Fibroblast of gingiva (primary cell): ENCODE results near the gene SENP5.

ENCODE experiments used
- DNase-seq: peaks from one replicate; pipeline ENCODE4 v3.0.0-alpha.2; 2011; ENCODE audit warnings: low read depth

The SENP5 gene

DNA sequence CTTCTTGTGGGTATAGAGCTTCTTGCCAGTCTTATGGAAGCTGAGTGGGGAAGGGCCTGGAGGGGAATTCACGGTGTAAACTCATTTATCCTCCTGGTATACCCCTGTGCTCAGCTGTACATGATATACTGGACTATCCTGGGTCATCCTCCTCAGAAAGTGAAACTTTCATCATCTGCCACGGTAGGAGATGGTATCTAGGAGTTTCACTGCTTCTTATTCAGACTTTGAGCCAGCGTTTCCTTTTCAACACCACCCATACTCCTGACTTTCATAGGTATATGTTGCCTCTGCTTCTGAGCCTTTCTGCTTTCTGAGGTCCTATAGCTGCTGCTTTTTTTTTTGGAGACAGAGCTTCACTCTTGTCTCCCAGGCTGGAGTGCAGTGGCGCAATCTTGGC is 15.6 kb downstream of the SENP5 start:
- DNase-seq: no peak

DNA sequence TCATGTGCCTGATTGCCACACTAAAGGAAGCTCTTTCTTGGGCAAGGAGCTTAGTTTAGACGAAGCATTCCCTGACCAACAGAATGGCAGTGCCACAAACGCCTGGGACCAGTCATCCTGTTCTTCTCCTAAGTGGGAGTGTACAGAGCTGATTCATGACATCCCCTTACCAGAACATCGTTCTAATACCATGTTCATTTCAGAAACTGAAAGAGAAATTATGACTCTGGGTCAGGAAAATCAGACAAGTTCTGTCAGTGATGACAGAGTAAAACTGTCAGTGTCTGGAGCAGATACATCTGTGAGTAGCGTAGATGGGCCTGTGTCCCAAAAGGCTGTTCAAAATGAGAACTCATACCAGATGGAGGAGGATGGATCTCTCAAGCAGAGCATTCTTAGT is 18.4 kb downstream of the SENP5 start:
- DNase-seq: no peak

- peak; percentile 34 for DNase-seq
Observed at GRCh38 chr3:196889844-196890708, 22.4 kb downstream of the SENP5 start.

GRCh38 chr3:196894557-196895295 is 27.0 kb downstream of the SENP5 start:
- no peak for DNase-seq

DNA sequence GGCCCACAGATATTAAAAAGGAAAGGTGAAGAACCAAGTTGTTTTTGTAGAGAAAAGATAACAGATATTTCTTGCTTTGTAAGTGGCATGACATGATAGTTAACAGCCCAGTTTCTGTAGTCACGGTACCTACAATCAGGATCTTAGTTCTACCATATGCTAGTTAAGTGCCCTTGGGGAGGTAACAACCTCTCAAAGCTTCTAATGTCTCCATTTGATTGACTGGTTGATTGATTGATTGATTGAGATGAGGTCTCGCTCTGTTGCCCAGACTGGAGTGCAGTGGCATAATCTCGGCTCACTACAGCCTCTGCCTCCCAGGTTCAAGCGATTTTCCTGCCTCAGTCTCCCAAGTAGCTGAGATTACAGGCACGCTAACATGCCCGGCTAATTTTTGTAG is 28.5 kb downstream of the SENP5 start:
- no peak for DNase-seq

DNA sequence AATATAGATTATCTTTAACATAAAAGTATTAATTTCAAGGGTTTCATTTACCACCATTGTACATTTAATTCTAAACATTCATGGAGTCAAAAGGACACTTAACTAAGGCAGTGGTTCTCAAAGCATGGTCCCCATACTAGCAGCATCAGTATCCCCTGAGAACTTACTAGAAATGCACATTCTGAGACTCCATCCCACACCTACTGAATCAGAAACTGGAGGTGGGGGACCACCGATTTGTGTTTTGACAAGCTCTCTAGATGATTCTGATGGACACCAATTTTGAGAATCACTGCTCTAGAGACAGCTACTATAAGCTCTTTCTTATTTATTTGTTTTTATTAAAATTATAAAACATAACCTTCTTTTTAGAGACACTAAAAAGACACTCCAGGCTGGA is 34.0 kb downstream of the SENP5 start:
- DNase-seq: no peak

- DNase-seq: no peak
Observed at GRCh38 chr3:196902296-196902695, 34.6 kb downstream of the SENP5 start.

GRCh38 chr3:196903740-196904139 is 36.0 kb downstream of the SENP5 start:
- no peak for DNase-seq

DNA sequence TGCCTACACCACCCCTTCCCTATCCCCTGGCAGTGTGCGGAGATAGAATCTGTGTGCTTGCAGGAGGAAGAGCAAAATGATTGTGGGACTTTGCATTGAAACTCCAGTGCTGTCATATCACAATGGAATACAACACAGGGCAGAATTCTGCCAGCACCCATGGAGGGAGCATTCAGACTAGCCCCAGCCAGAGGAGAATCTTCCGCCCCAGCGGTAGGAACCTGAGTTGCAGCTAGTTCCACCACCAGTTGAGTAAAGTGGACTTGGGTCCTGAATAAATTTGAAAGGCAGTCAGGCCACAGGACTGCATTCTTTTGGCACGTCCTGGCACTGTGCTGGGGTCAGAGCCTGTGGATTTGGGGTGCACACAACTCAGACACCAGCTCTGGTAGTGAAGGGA is 47.1 kb downstream of the SENP5 start:
- no peak for DNase-seq

DNA sequence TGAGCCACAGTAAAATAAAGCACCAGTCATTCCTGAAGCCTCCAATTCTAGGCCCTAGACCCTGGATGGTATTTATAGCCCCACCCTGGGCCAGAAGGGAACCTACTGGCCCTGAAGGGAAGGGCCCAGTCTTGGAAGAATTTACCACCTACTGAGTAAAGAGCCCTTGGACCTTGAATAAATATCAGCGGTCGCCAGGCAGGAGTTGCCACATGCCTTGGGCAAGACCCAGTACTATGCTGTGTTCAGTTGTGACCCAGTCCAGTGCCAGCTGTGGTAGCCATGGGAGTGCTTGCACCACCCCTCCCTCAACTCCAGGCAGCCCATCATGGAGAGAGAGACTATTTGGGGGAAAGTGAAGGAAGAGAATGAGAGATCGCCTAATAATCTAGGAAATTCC is 47.7 kb downstream of the SENP5 start:
- DNase-seq: no peak

DNA sequence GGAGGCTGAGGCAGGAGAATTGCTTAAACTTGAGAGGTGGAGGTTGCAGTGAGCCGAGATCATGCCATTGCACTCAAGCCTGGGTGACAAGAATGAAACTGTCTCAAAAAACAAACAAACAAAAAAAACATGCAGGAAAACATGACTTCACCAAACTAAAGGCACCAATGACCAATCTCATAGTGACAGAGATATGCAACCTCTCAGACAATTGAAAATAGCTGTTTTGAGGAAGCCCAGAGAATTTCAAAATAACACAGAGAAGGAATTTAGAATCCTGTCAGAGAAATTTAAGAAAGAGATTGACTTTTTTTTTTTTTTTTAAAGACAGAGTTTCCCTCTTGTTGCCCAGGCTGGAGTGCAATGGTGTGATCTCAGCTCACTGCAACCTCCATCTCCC is 48.5 kb downstream of the SENP5 start:
- no peak for DNase-seq

GRCh38 chr3:196916995-196917394 is 49.3 kb downstream of the SENP5 start:
- no peak for DNase-seq

DNA sequence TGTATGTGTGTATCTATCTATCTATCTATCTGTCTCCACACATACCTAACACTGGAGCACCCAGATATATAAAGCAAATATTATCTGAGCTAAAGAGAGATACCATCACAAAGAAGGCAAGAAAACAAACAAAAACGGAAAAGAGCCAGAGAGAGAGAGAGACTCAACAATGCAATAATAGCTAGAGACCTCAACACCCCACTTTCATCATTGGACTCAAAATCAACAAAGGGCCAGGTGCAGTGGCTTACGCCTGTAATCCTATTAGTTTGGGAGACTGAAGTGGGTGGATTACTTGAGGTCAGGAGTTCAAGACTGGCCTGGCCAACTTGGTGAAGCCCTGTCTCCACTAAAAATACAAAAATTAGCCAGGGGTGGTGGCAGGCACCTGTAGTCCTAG is 51.2 kb downstream of the SENP5 start:
- DNase-seq: no peak

DNA sequence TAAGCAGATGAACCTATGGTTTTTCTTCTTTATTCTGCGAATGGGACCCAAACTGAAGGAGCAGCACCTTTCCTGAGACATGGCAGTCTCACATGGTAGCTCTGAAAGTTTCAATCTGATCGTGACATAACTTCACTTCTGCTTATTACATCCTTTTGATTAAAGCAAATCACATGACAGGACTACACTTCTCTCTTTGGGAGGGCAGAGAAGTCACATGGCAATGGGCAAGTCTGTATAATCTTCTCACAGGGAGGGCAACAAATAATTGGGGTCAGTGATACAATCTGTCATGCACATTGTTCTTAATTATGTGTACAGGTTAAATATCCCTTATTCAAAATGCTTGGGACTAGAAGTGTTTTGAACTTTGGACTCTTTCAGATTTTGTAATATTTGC is 53.0 kb downstream of the SENP5 start:
- no peak for DNase-seq

DNA sequence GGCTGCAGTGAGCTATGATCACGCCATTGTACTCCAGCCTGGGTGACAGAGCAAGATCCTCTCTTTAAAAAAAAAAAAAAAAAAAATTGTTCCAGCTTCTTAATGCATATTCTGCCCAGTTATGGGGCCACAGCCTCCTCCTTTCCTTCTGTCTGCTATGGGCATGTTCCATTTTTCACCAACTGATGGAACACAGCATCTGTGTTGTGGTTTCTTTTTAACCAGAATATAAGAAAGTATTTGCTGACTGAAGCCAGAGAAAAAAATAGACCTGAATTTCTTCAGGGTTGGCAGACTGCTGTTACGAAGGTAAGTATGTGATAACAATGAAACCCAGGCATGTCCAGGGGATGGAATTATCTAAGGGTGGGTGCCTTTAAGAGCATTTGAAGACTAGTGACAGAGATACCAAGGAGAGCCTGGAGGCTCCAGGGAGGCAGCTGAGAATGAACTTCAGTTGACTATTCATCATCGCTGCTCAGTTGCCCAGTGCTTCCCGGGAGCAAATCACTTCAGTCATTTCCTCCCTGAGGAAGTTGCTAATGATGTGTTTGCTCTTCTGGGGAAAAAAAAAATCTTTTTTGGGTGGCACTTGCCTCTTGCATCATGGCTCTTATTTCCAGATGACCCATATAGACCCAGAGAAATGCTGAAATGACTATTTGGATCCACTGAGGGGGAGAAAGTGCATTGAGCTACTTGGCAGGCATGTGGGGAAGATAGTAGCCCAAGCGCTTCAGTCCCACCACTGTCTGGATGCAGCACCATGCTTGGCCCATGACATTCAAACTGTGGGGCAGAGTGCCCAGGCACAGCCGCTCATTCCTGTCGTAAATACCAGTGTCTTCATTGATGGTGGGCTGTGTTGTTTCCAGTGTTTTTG is 60.1 kb downstream of the SENP5 start:
- DNase-seq: no peak

DNA sequence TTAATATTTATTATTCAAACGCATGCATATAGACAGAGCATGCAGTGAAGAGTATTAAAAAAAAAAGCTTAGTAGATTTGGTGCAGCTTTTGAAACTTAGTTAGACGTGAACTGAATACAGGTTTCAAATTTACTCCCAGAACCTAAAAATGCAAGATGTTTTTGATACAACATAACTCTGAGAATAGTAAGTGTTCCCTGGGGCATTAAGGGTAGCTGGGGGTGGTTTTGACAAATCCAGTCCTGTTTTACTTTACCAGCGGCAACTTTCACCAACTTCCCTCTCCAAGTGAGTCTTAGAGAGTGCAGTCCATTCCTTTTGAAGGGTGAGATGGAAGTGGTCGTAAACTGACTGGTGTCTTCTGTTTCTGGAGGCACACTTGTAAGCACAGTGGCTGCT is 63.4 kb downstream of the SENP5 start:
- no peak for DNase-seq

DNA sequence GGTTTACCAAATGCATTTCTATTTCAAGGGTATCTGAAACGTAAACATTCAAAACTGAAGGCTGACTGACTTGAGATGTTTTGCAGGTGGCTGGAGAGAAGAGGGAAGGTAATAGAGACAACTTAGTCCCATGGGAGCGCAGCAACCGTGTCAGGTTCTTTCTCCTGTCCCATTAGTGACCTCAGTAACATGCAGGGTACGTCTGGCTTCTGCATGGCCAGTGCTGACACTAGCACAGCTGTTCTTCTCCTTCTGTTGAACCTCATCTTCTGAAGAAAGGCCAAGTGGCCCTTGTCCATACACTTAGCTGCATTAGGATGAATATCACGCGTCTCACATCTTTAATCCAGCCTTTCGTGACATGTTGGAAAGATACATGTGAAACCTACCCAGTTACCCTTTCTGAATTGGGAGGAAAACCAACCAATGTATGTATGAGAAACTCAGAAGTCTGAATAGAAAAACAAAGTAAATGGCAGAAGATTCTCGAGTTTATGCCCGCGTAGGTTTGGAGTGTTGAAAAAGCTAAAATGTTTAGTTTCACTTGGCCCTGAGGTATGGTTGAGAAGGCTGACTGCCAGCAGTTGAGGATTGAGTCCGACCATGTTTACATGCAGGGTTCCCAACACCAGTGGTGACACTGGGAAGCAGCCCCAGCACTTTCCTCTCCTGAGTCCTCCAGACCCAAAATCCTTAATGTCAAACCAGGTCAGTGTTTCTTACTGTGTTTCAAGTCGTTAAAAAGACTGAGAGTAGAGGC is 64.3 kb downstream of the SENP5 start:
- DNase-seq: no peak

- DNase-seq: no peak
Observed at GRCh38 chr3:196932600-196932999, 64.9 kb downstream of the SENP5 start.

DNA sequence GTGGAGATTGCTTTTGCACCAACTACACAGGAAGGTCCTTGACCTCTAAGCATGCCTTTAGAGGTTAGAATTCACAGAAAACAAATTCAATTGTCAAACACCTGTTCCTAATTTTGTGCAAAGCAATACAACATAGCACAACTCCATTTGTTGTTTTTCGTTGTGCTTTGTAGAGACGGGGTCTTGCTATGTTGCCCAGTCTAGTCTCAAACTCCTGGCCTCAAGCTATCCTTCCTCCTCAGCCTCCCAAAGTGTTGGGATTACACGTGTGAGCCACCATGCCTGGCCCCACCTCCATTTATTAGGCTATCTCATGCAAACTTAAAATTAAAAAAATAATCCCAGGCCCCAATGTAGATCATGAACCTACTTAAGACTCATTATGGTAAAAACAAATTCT is 68.6 kb downstream of the SENP5 start:
- no peak for DNase-seq

DNA sequence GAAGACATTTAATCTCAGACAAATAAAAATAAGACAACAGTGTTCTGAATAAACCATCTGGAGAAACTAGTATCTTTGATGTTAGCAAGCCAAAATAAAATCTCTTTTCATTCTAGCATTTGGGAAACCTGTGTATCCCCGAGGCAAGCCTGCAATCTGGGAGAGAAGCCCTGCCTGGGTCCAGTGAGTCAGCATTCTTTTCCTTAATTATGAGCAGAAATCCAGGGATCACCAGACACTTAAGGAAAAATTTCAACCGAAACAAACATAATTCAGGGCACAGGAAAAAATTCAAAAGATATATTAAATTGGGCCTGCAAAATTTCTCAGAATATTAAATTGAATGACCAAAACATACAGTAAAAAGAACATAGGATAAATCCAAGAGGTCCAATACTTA is 70.4 kb downstream of the SENP5 start:
- peak; percentile 40 for DNase-seq

- DNase-seq: no peak
Observed at GRCh38 chr3:196938576-196938975, 70.9 kb downstream of the SENP5 start.

DNA sequence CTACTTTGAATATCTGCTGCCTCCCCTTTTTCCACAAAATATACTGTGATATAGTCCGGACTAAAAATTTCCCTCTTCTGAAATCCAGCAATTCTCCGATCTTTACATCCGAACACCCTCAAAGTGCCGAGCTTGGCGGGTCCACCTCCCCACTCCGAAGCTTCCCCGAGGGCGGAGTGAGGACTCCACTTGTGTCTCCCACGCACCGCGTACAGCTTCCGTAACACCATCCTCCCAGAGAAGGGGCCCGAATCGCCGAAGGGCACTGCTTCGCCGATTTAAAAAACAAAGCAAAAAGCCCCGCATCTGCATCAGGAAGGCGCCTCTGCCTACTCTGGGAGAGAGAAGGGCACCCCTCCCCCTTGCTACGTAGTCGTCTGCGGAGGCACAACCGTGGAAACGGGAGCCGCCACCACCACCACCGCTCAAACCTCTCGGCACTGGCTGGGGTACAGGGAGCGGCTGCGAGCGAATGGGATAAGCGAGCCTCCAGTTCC is 74.1 kb downstream of the SENP5 start:
- peak; percentile 28 for DNase-seq
